Coronary artery (tissue), 2 donors: ENCODE data around the gene GALNT18.

Experiments
- DNase-seq: peaks from one replicate; pipeline ENCODE4 v3.0.0-alpha.2; 2017; ENCODE audit warnings: low spot score
- H3K27ac ChIP-seq, 2 donors: fragments of 200-600 bp; sonication (generic); one replicate each; pipeline ENCODE4 v1.5.1; 2016 to 2019
- H3K4me3 ChIP-seq: fragments of 200-600 bp; sonication (generic); 2 replicates; pipeline ENCODE4 v1.5.1; 2016; ENCODE audit warnings: mild to moderate bottlenecking, moderate library complexity
- CTCF ChIP-seq: fragments of 200-600 bp; sonication (generic); IDR thresholded peaks from one replicate; pipeline ENCODE4 v1.5.1; 2019; ENCODE audit warnings: antibody characterized with exemption

Gene GALNT18

DNA sequence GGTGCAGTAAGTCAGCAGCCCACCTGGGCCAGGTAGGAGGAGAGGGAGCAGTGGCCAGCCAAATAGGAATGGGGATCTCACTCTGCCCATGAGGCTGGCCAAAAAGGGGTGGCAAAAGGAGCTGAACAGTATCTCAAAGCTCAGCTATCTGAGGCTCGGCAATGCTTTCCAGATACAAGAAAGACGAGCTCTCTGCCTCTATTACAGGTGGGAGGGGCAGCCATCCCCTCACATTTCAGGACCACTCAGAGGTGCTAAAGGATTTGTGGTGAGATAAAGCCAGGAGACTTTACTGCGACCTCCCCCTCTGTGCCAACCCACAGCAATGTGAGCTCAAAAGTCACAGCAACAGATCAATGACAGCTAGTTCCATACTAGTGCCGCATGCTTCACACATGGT, 42.1 kb upstream of the GALNT18 start:
- H3K27ac ChIP-seq: no peak overlapping the region
- H3K4me3 ChIP-seq: no peak overlapping the region
- DNase-seq: no peak
- TF ChIP-seq CTCF: no peak

GRCh38 chr11:11662578-11662977, 40.8 kb upstream of the GALNT18 start:
- Histone ChIP-seq H3K4me3 (no peak overlapping the region), H3K27ac (no peak overlapping the region)
- no peak for DNase-seq
- TF ChIP-seq CTCF: no peak

DNA sequence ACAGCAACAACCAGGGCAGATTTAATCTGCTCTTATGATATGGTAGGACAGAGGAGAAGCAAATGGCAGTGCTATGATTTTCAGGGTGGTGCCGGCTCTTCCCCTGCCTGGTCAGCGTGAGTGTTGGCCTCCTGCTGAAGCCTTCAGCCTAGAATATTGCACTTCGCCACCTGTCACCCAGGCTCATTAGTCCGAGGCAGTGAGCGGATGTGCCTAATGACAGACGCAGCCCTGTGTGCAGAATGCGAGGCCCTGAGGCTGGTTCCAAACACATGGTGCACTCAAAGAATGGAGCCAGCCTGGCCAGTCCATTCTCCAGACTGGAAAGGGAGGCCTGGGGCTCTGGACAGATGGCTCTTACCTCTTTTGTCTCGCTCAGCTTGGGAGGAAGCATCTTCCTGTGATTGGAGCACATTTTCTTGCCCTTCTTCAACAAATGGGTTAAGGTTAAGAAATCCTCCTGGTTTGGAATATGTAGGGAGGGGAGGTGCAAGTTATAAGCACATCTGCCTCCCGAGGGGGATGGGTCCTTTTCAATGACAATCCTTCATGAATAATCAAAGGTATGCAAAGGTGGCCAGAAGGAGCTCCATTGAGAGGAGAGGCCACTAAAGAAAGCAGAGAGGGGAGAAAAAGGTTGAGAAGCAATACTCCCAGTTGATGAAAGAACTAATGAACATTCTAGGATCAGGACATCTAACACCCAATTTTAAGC, 39.7 kb upstream of the GALNT18 start:
- DNase-seq: no peak
- H3K4me3 ChIP-seq: no peak overlapping the region
- TF ChIP-seq CTCF: no peak
- H3K27ac ChIP-seq: no peak overlapping the region

DNA sequence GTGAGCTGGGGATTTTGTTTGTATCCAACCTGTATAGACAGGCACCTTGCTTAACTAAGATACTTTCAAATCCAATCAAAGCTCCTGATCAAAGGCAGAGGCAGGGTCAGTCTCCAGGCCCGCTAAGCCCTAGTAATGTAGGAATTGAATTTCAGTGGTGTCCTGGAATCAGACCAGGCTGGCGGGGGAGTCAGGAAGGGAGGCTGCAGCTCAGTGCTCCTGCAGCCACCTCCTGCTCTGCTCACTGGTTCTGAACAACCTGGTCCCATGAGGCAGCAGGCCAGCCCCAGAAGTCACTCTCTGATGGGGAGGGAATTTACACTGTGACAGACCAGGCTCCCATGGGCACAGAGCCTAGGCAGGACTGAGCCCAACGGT, 38.5 kb upstream of the GALNT18 start:
- TF ChIP-seq CTCF: no peak
- Histone ChIP-seq H3K4me3 (no peak overlapping the region), H3K27ac (no peak overlapping the region)
- no peak for DNase-seq

DNA sequence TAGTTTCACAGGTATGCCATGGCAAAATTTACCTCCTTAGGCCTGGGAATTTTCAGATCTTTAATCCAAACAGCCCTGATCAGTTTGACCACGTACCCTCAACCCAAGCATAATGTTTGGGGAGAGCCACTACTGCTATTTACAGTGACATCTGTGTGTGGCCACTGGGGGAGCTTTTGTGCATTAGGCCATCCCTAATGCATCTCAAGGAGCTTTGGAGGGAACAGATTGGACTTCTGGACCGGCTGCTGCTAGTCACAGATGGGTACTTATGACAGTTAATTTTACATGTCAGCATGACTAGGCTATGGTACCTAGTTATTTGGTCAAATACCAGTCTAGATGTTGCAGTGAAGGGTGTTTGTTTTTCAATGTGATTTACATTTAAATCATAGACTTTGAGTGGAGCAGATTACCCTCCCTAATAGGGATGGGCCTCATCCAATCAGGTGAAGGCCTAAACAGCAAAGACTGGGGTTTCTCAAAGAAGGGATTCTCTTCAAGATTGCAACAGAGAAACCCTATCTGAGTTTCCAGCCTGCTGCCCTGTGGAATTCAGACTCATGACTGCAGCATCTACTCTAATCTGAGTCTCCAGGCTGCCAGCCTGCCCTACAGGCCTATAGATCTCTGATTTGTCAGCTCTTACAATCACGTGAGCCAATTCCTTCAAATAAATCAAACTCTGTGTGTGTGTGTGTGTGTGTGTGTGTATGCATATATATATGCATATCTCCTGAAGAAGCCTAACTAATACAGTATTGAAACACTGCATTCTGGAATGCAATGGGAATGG, 38.0 kb upstream of the GALNT18 start:
- no peak overlapping the region for H3K4me3 ChIP-seq
- no peak overlapping the region for H3K27ac ChIP-seq
- no peak for DNase-seq
- TF ChIP-seq CTCF: no peak

DNA sequence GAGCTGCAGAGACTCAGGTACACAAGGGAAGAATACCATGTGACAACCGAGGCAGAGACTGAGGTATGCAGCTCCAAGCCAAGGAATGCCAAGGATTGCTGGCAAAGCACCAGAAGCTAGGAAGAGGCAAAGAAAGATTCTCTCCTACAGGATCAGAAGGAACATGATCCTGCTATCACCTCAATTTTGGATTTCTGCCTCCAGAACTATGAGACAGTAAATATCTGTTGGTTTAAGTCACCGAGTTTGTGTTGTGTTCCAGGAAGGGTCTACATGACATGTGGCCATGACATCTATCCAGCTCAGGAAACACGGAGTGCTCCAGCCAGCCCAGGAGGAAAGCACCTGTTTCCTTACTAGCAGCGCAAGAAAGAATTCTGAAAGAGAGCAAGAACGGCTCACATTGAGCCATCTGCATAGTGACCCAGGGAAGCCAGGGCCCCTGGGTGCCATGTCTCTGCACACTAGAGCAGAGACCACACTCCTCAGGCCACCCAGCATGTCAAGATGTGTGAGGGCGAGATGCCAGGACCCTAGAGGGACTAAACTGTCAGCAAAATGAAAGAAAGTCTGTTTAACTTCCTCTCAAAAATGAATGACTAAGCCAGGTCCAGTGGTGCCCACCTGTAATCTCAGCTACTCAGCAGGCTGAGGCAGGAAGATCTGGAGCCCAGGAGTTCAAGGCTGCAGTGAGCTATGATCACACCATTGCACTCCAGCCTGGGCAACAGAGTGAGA, 35.6 kb upstream of the GALNT18 start:
- no peak for TF ChIP-seq CTCF
- H3K4me3 ChIP-seq: no peak overlapping the region
- H3K27ac ChIP-seq: no peak overlapping the region
- no peak for DNase-seq
